NB4 (cell line): Measurements from ENCODE around the gene CMSS1.

Source experiments
- MYC ChIP-seq: IDR thresholded peaks from 2 replicates; pipeline ENCODE4 v1.6.1; 2011; ENCODE audit warnings: low read depth, low read length
- POLR2A ChIP-seq: IDR thresholded peaks from 2 replicates; pipeline ENCODE4 v1.6.1; 2011; ENCODE audit warnings: mild to moderate bottlenecking; ENCODE audit not compliant: insufficient read length; ENCODE audit errors: extremely low read depth
- TF ChIP-seq, protein P1 (sequence below): IDR thresholded peaks from one replicate; pipeline ENCODE4 v1.5.1; 2012; ENCODE audit warnings: low read depth, low read length
- TF ChIP-seq, protein P2 (sequence below): IDR thresholded peaks from 2 replicates; pipeline ENCODE4 v1.6.1; 2011; ENCODE audit warnings: low read depth, low read length

DNA sequence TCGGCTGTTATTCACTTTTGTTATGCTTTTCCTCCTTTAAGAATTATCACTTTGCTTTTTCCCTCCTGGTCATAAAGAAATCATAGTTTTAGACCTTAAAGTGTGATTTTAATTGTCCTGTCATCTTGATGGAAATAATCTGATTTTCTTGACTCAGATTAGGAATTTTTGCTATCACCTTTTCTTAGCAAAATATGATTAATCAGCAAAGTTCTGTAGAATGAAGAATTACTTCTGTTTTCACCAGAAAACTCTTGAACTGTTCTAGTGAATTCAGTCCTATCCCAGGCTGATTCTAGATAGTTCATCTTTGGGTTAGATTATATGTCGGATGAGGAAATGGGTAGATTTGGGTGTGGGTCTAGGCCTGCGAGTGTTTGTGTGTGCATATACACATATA lies 12.2 kb downstream of the CMSS1 start:
- TF ChIP-seq, protein P1, sequence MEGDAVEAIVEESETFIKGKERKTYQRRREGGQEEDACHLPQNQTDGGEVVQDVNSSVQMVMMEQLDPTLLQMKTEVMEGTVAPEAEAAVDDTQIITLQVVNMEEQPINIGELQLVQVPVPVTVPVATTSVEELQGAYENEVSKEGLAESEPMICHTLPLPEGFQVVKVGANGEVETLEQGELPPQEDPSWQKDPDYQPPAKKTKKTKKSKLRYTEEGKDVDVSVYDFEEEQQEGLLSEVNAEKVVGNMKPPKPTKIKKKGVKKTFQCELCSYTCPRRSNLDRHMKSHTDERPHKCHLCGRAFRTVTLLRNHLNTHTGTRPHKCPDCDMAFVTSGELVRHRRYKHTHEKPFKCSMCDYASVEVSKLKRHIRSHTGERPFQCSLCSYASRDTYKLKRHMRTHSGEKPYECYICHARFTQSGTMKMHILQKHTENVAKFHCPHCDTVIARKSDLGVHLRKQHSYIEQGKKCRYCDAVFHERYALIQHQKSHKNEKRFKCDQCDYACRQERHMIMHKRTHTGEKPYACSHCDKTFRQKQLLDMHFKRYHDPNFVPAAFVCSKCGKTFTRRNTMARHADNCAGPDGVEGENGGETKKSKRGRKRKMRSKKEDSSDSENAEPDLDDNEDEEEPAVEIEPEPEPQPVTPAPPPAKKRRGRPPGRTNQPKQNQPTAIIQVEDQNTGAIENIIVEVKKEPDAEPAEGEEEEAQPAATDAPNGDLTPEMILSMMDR = no peak
- no peak for TF ChIP-seq POLR2A
- TF ChIP-seq, protein P2, sequence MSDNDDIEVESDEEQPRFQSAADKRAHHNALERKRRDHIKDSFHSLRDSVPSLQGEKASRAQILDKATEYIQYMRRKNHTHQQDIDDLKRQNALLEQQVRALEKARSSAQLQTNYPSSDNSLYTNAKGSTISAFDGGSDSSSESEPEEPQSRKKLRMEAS = no peak
- TF ChIP-seq MYC = no peak
